LNCAP (cell line): ENCODE results near the gene UBXN1.
A peak's percentile ranks its signal among the peaks of the same experiment; 100 is the strongest.

ENCODE experiments used
- CTCF ChIP-seq: fragments of 450-650 bp; IDR thresholded peaks from 2 replicates; pipeline ENCODE4 v1.5.1; 2017; ENCODE audit warnings: mild to moderate bottlenecking

Gene UBXN1

GRCh38 chr11:62707277-62707861 lies 28.5 kb upstream of the UBXN1 start, which contains the start of the genes BSCL2 and GNG3:
BSCL2 (minus strand) TSS chr11:62707424; CDS start chr11:62707195, 229 bp downstream.
GNG3 (plus strand) TSS chr11:62707676; CDS start chr11:62708296, 620 bp downstream.
- TF ChIP-seq CTCF = no peak

- no peak for TF ChIP-seq CTCF
These were observed 28.0 kb upstream of the UBXN1 start for GRCh38 chr11:62706850-62707247.

- no peak for TF ChIP-seq CTCF
These were observed 27.3 kb upstream of the UBXN1 start for GRCh38 chr11:62705880-62706849.

- peak; percentile 30; the same call in 1 of the 2 replicates for TF ChIP-seq CTCF
These were observed 26.5 kb upstream of the UBXN1 start for GRCh38 chr11:62705413-62705812.

- TF ChIP-seq CTCF = no peak
These were observed 23.4 kb upstream of the UBXN1 start for GRCh38 chr11:62702246-62702645.

GRCh38 chr11:62694455-62695167 lies 15.7 kb upstream of the UBXN1 start:
- peak; percentile 82 for TF ChIP-seq CTCF

- no peak for TF ChIP-seq CTCF
These were observed 10.7 kb upstream of the UBXN1 start, which contains the start of gene LRRN4CL for GRCh38 chr11:62689421-62690183. LRRN4CL (minus strand) TSS chr11:62689530; CDS start chr11:62688508, 1,022 bp downstream.
